HepG2 (cell line): ENCODE results near the gene CPOX. TPM values are rescaled to one million over a fixed set of nuclear protein-coding genes. Genes with fewer than 3 reads are reported as not detected.

ENCODE experiments used
- ATAC-seq: fragments of 200-7000 bp; cut with Tn5 transposase; 3 replicates; pipeline ENCODE4 v1.9.1; 2020; ENCODE audit warnings: mild to moderate bottlenecking, moderate library complexity
- BruUV-seq: library from RNA; stranded (reverse); fragments of 400-500 nt; replicated peaks from 2 replicates; lab custom pipeline; 2021; lab: Mats Ljungman, UMichigan
- CTCF ChIA-PET: fragments of 300-600 bp; formaldehyde crosslinking; extraction: SDS; loops from one replicate; lab custom pipeline; 2021; ENCODE audit warnings: low total read pairs, inconsistent platforms, low intra/inter-chr PET ratio; lab: Yijun Ruan, JAX
- POLR2A ChIA-PET: fragments of 350-600 bp; sonication (Branson Sonifier 250); formaldehyde crosslinking; loops from one replicate; lab custom pipeline; 2020; ENCODE audit warnings: antibody characterized with exemption, inconsistent platforms; lab: Yijun Ruan, JAX
- DNase-seq: peaks from one replicate; pipeline ENCODE4 v3.0.0-alpha.2; 2015; ENCODE audit warnings: low spot score
- FAIRE-seq: peaks from 3 replicates; lab custom pipeline; 2011; peaks lifted over from hg19 to GRCh38; lab: Jason Lieb, UNC
- H2AFZ ChIP-seq: one replicate; pipeline ENCODE4 v1.6.1; 2011; ENCODE audit warnings: low read length, inconsistent platforms
- H3K27ac ChIP-seq: fragments of 300-600 bp; 3 replicates; pipeline ENCODE4 v1.8.0; 2011; ENCODE audit warnings: mixed run types, mild to moderate bottlenecking, mixed read lengths, low read length, inconsistent platforms; ENCODE audit not compliant: insufficient read depth; ENCODE audit errors: extremely low read length
- H3K27me3 ChIP-seq, 2 experiments: fragments of 200-600 bp in 1 of 2; 2 replicates in 1 of 2; 3 replicates in 1 of 2; pipeline versions ENCODE4 v1.6.0 to v1.8.0; 2011; ENCODE audit warnings: low read length in 2 of 2, mild to moderate bottlenecking in 2 of 2, moderate library complexity in 2 of 2, inconsistent platforms in 1 of 2; ENCODE audit not compliant: insufficient read depth in 2 of 2, control insufficient read depth in 1 of 2
- H3K36me3 ChIP-seq, 2 experiments: fragments of 200-600 bp in 1 of 2; replicated peaks in 1 of 2; 2 replicates in 1 of 2; 3 replicates in 1 of 2; pipeline versions ENCODE4 v1.5.1 to v1.8.0; 2011; ENCODE audit warnings: low read length in 2 of 2, inconsistent platforms in 1 of 2; ENCODE audit not compliant: insufficient read depth in 2 of 2, control insufficient read depth in 1 of 2
- H3K4me1 ChIP-seq: 2 replicates; pipeline ENCODE4 v1.5.1; 2012; ENCODE audit warnings: low read length, inconsistent platforms; ENCODE audit not compliant: insufficient read depth
- H3K4me2 ChIP-seq: 2 replicates; pipeline ENCODE4 v1.6.0; 2011; ENCODE audit warnings: low read depth, low read length, inconsistent platforms
- H3K4me3 ChIP-seq, 3 experiments: fragments of 200-600 bp in 1 of 3; sonication (generic), shearing (Covaris generic) in 1 of 3; replicated peaks in 1 of 3; 2 replicates each; pipeline ENCODE4 v1.5.1; 2011 to 2016; ENCODE audit warnings: low read length in 3 of 3, inconsistent platforms in 2 of 3, low read depth in 2 of 3, mild to moderate bottlenecking in 2 of 3, control low read depth in 1 of 3, mixed read lengths in 1 of 3; ENCODE audit not compliant: insufficient read depth in 1 of 3
- H3K79me2 ChIP-seq: one replicate; pipeline ENCODE4 v1.6.1; 2011; ENCODE audit warnings: low read length, inconsistent platforms; ENCODE audit not compliant: insufficient read depth
- H3K9ac ChIP-seq: 2 replicates; pipeline ENCODE4 v1.6.0; 2011; ENCODE audit warnings: mild to moderate bottlenecking, low read depth, low read length, inconsistent platforms; ENCODE audit not compliant: insufficient read depth
- H3K9me3 ChIP-seq: 2 replicates; pipeline ENCODE4 v1.5.1; 2012; ENCODE audit warnings: mild to moderate bottlenecking, low read length
- H4K20me1 ChIP-seq: 2 replicates; pipeline ENCODE4 v1.6.0; 2011; ENCODE audit warnings: inconsistent platforms, mild to moderate bottlenecking, low read length, moderate library complexity; ENCODE audit not compliant: insufficient read depth
- GABPB1 ChIP-seq: IDR thresholded peaks from 2 replicates; pipeline ENCODE4 v1.6.1; 2016; ENCODE audit warnings: mild to moderate bottlenecking, missing genetic modification reagents, moderate library complexity, missing compliant biosample characterization
- HNF4A ChIP-seq: sonication (generic); formaldehyde crosslinking; IDR thresholded peaks from 2 replicates; pipeline ENCODE4 v1.4.0; 2020; ENCODE audit warnings: missing genetic modification reagents
- KLF11 ChIP-seq: IDR thresholded peaks from 2 replicates; pipeline ENCODE4 v1.6.1; 2016; ENCODE audit warnings: missing compliant biosample characterization
- MAFK ChIP-seq, 2 experiments: IDR thresholded peaks in 1 of 2; conservative IDR thresholded peaks in 1 of 2; 2 replicates each; pipeline ENCODE4 v1.6.1; 2011; ENCODE audit warnings: improper control_type of control experiment in 2 of 2, low read length in 2 of 2
- NCOR1 ChIP-seq: fragments of 200-600 bp; sonication (generic); IDR thresholded peaks from 2 replicates; pipeline ENCODE4 v1.7.0; 2017; ENCODE audit warnings: antibody characterized with exemption, low read length, borderline replicate concordance
- RNF2 ChIP-seq: fragments of 450-650 bp; conservative IDR thresholded peaks from 2 replicates; pipeline ENCODE4 v1.6.1; 2016; ENCODE audit warnings: low read depth
- SSRP1 ChIP-seq: IDR thresholded peaks from 2 replicates; pipeline ENCODE4 v1.6.1; 2016; ENCODE audit warnings: control low read depth
- TEAD3 ChIP-seq: optimal IDR thresholded peaks from 2 replicates; pipeline ENCODE3; 2016; ENCODE audit warnings: borderline replicate concordance
- TFDP1 ChIP-seq: IDR thresholded peaks from 2 replicates; pipeline ENCODE4 v1.6.1; 2016; ENCODE audit warnings: missing compliant biosample characterization, missing genetic modification reagents, borderline replicate concordance
- ZNF292 ChIP-seq: sonication (generic); formaldehyde crosslinking; IDR thresholded peaks from 2 replicates; pipeline ENCODE4 v1.8.1; 2022; ENCODE audit warnings: mild to moderate bottlenecking, low read depth, missing genetic modification reagents, borderline replicate concordance
- ZNF362 ChIP-seq: sonication (generic); formaldehyde crosslinking; IDR thresholded peaks from 2 replicates; pipeline ENCODE4 v1.4.0; 2020; ENCODE audit warnings: missing genetic modification reagents, mild to moderate bottlenecking, borderline replicate concordance
- ZNF460 ChIP-seq: sonication (generic); formaldehyde crosslinking; IDR thresholded peaks from 2 replicates; pipeline ENCODE4 v1.5.1; 2020; ENCODE audit warnings: missing genetic modification reagents, mild to moderate bottlenecking, borderline replicate concordance
- ZNF567 ChIP-seq: sonication (generic); formaldehyde crosslinking; IDR thresholded peaks from 2 replicates; pipeline ENCODE4 v1.8.1; 2023; ENCODE audit warnings: mild to moderate bottlenecking, missing genetic modification reagents, borderline replicate concordance
- ZNF800 ChIP-seq: sonication (generic); formaldehyde crosslinking; IDR thresholded peaks from 2 replicates; pipeline ENCODE4 v1.4.0; 2020; ENCODE audit warnings: missing genetic modification reagents
- WGBS: methylation state at CpG from one replicate; pipeline ENCODE4 v1.1.6; 2017; ENCODE audit warnings: low lambda C conversion rate; 5-methylcytosine and 5-hydroxymethylcytosine counted together
- in situ Hi-C: cut with HindIII; loops from 2 replicates; pipeline ENCODE4 v1.10.0; 2017; ENCODE audit warnings: low pct_unique_long_range_greater_than_20kb; ENCODE audit not compliant: extremely low pct_ligation_motif_present
- intact Hi-C: fragments of 100-400 bp; cut with micrococcal nuclease; formaldehyde crosslinking; loops from one replicate; pipeline ENCODE4 v1.10.0; 2022; ENCODE audit not compliant: unreplicated experiment
- polyA plus RNA-seq, 8 experiments: library from polyadenylated mRNA; depleted of rRNA in 3 of 8; stranded (reverse) in 7 of 8; unstranded in 1 of 8; fragments of >200 nt; fragmentation: Illumina TruSeq in 4 of 8; extraction: Trizol in 4 of 8; gene quantifications; 2 replicates each; pipeline versions ENCODE4 v1.2.1 to v1.2.3, GENCODE V29; 2011 to 2016; ENCODE audit warnings: low read depth in 4 of 8, missing spikeins in 1 of 8, mixed read lengths in 1 of 8; ENCODE audit not compliant: insufficient read depth in 1 of 8
- total RNA-seq, 5 experiments: library from RNA; depleted of rRNA; stranded (reverse); fragments of >200 nt; fragmentation: Illumina TruSeq; extraction: Trizol; gene quantifications; 2 replicates each; pipeline ENCODE4 v1.2.3, GENCODE V29; 2016; ENCODE audit warnings: low read depth in 1 of 5

CPOX gene
- total and polyA plus RNA-seq, 2 of the 13 experiments (the other 11 are each of a cell fraction or from before 2014, with no cell fraction given): 34.2 to 37.2 TPM

- no peak for ATAC-seq
- H3K27ac ChIP-seq: no peak overlapping the region
- no peak for FAIRE-seq
- TF ChIP-seq TEAD3 (CRISPR knock-in tag) (no peak), SSRP1 (CRISPR knock-in tag) (no peak), NCOR1 (no peak), ZNF460 (CRISPR knock-in tag) (no peak), ZNF567 (CRISPR knock-in tag) (no peak), KLF11 (CRISPR knock-in tag) (no peak), MAFK (conservative IDR thresholded peaks at IDR 0.05 in 1 of 2, IDR thresholded peaks at IDR 0.05 in 1 of 2; ENCODE audit: low read length in 2 of 2) (no peak), TFDP1 (CRISPR knock-in tag) (no peak), ZNF292 (no peak), RNF2 (no peak), ZNF362 (CRISPR knock-in tag) (no peak), HNF4A (CRISPR knock-in tag) (no peak), ZNF800 (CRISPR knock-in tag) (no peak), GABPB1 (no peak)
These were observed 37.0 kb downstream of the CPOX start for GRCh38 chr3:98556164-98557130.

More at GRCh38 chr3:98556164-98557130, 37.0 kb downstream of the CPOX start:
- H3K9me3 ChIP-seq: no peaks in the 10 kb centered on the region
- no peak overlapping the region for H2AFZ ChIP-seq
- H3K4me3 ChIP-seq: no peak overlapping the region
- no peak for DNase-seq
- H3K27me3 ChIP-seq: no peaks in the 10 kb centered on the region
- intact Hi-C loops: no loop called here
- in situ Hi-C loops: loop anchor here (25.0 kb wide), 1 partner anchor 519 kb away; the partner anchor contains the start of gene GABRR3
- no peaks in the 10 kb centered on the region for H4K20me1 ChIP-seq
- 46% methylated on average over 7 of the region's 7 CpGs for WGBS
- no peak overlapping the region for H3K9ac ChIP-seq
- no peaks in the 10 kb centered on the region for H3K4me1 ChIP-seq
- H3K4me2 ChIP-seq: no peak overlapping the region
- BruUV-seq: no TSS peak
- ChIA-PET POLR2A (no interaction called here), CTCF (no interaction called here)
- no peaks in the 10 kb centered on the region for H3K79me2 ChIP-seq
- H3K36me3 ChIP-seq: no peaks in the 10 kb centered on the region
